ENCODE measurements around the gene MACROH2A1.

The MACROH2A1 gene

GRCh38 chr5:135303582-135304173 is 95.4 kb downstream of the MACROH2A1 start:
- TF ChIP-seq, protein P1, sequence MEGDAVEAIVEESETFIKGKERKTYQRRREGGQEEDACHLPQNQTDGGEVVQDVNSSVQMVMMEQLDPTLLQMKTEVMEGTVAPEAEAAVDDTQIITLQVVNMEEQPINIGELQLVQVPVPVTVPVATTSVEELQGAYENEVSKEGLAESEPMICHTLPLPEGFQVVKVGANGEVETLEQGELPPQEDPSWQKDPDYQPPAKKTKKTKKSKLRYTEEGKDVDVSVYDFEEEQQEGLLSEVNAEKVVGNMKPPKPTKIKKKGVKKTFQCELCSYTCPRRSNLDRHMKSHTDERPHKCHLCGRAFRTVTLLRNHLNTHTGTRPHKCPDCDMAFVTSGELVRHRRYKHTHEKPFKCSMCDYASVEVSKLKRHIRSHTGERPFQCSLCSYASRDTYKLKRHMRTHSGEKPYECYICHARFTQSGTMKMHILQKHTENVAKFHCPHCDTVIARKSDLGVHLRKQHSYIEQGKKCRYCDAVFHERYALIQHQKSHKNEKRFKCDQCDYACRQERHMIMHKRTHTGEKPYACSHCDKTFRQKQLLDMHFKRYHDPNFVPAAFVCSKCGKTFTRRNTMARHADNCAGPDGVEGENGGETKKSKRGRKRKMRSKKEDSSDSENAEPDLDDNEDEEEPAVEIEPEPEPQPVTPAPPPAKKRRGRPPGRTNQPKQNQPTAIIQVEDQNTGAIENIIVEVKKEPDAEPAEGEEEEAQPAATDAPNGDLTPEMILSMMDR (IDR thresholded peaks at IDR 0.05; ENCODE audit: borderline replicate concordance, insufficient read depth, low read depth, low read length) = no peak

GRCh38 chr5:135296900-135297816 is 101.9 kb downstream of the MACROH2A1 start:
- H3K4me3 ChIP-seq (ENCODE audit: low read depth, low read length) = no peak overlapping the region
- TF ChIP-seq, protein P1 (IDR thresholded peaks at IDR 0.05; ENCODE audit: borderline replicate concordance, insufficient read depth, low read depth, low read length) = no peak

More at GRCh38 chr5:135303582-135304173, 95.4 kb downstream of the MACROH2A1 start:
- H3K4me3 ChIP-seq (ENCODE audit: low read depth, low read length) = no peak overlapping the region

DNA sequence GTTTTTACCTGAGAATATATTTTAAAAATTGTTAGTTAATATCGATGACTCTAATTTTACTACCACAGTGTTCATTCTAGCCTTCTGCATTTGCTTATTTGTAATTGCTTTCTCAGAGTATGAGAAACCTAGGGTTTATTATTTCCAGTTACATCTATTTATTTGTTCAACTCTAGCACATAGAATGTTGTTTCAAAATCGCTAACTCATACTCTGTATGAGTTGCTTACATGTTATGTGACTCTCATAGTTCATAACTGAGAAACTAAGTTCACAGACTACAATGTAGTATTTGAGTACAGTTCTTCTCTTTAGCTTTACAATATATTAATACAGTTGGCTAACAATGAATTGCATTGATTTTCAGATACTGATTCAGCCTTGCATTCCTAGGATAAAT is 103.2 kb downstream of the MACROH2A1 start:
- H3K4me3 ChIP-seq (ENCODE audit: low read depth, low read length) = no peak overlapping the region
- TF ChIP-seq, protein P1 (IDR thresholded peaks at IDR 0.05; ENCODE audit: borderline replicate concordance, insufficient read depth, low read depth, low read length) = no peak

DNA sequence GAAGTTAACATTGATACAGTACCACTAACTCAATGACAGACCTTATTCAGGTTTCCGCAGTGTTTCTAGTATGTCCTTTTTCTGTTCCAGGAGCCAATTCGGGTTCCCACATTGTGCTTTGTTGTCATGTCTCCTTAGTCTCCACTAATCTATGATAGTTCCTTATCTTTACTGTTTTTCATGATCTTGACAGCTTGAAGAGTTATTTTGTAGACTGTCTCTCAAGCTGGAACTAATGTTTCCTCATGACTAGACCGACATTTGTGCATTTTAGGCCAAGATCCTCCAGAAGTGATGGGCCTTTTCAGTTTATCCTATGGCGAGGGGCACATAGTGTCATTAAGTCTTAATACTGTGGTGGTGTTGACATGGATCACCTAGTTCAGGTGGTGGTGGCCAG is 104.2 kb downstream of the MACROH2A1 start:
- no peak overlapping the region for H3K4me3 ChIP-seq (ENCODE audit: low read depth, low read length)

GRCh38 chr5:135289651-135290050 is 109.4 kb downstream of the MACROH2A1 start:
- TF ChIP-seq, protein P1 (IDR thresholded peaks at IDR 0.05; ENCODE audit: borderline replicate concordance, insufficient read depth, low read depth, low read length) = no peak
- H3K4me3 ChIP-seq (ENCODE audit: low read depth, low read length) = no peak overlapping the region

More for the DNA sequence above, 104.2 kb downstream of the MACROH2A1 start:
- TF ChIP-seq, protein P1 (IDR thresholded peaks at IDR 0.05; ENCODE audit: borderline replicate concordance, insufficient read depth, low read depth, low read length) = no peak

DNA sequence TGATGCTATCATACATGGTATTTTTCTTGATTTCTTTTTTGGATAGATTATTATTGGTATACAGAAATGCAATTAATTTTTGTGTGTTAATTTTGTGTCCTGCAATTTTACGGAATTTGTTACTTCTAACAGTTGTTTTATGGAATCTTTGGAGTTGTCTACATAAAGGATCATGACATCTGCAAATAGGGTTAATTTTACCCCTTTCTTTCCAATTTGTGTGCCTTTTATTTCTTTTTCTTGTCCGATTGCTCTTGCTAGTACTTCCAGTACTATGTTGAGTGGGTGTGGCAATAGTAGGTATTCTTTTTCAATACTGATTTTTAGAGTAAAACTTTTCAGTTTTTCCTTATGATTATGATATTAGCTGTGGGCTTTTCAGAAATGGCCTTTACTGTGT is 111.5 kb downstream of the MACROH2A1 start:
- H3K4me3 ChIP-seq (ENCODE audit: low read depth, low read length) = no peak overlapping the region
- TF ChIP-seq, protein P1 (IDR thresholded peaks at IDR 0.05; ENCODE audit: borderline replicate concordance, insufficient read depth, low read depth, low read length) = no peak

All from GM12875 (cell line).